GM12878 (cell line): ENCODE data around the gene ORC4. TPM values are rescaled to one million over a fixed set of nuclear protein-coding genes. Genes with fewer than 3 reads are reported as not detected.

ENCODE experiments used
- ATAC-seq: fragments of 200-7000 bp; cut with Tn5 transposase; 3 replicates; pipeline ENCODE4 v1.9.1; 2020; ENCODE audit warnings: mild to moderate bottlenecking, moderate library complexity
- BruUV-seq: library from RNA; stranded (reverse); fragments of 400-500 nt; replicated peaks from 2 replicates; lab custom pipeline; 2021; lab: Mats Ljungman, UMichigan
- CTCF ChIA-PET: fragments of 300-600 bp; sonication (Branson Sonifier 250); formaldehyde crosslinking; extraction: SDS; loops from one replicate; lab custom pipeline; 2021; ENCODE audit warnings: inconsistent platforms; lab: Yijun Ruan, JAX
- POLR2A ChIA-PET: fragments of 350-600 bp; formaldehyde crosslinking; extraction: SDS; loops from one replicate; lab custom pipeline; 2021; ENCODE audit warnings: inconsistent platforms; lab: Charles Lee
- RAD21 ChIA-PET: fragments of 300-600 bp; sonication (Branson Sonifier 250); formaldehyde crosslinking; loops from one replicate; lab custom pipeline; 2023; ENCODE audit warnings: antibody characterized with exemption; ENCODE audit not compliant: unreplicated experiment; lab: Charles Lee
- SMC1A ChIA-PET: fragments of 300-600 bp; sonication (Branson Sonifier 250); formaldehyde crosslinking; loops from one replicate; lab custom pipeline; 2023; ENCODE audit not compliant: unreplicated experiment, uncharacterized antibody; lab: Charles Lee
- DNase-seq: peaks from one replicate; pipeline ENCODE4 v3.0.0-alpha.2; 2011; ENCODE audit warnings: low read depth, low spot score
- FAIRE-seq: peaks from 3 replicates; lab custom pipeline; 2011; peaks lifted over from hg19 to GRCh38; lab: Jason Lieb, UNC
- H2AFZ ChIP-seq: 2 replicates; pipeline ENCODE4 v1.6.0; 2011; ENCODE audit warnings: low read depth, low read length, control low read depth; ENCODE audit not compliant: control insufficient read depth
- H3K27ac ChIP-seq: 2 replicates; pipeline ENCODE4 v1.5.1; 2011; ENCODE audit warnings: control low read depth; ENCODE audit not compliant: control insufficient read depth, insufficient read depth
- H3K27me3 ChIP-seq, 2 experiments: replicated peaks in 1 of 2; 2 replicates each; pipeline versions ENCODE4 v1.6.0 to v1.6.1; 2011; ENCODE audit warnings: low read length in 1 of 2; ENCODE audit not compliant: control insufficient read depth in 2 of 2, insufficient read depth in 2 of 2
- H3K36me3 ChIP-seq, 2 experiments: 2 replicates each; pipeline ENCODE4 v1.5.1; 2011; ENCODE audit warnings: low read length in 1 of 2; ENCODE audit not compliant: control insufficient read depth in 2 of 2, insufficient read depth in 2 of 2
- H3K4me1 ChIP-seq: 2 replicates; pipeline ENCODE4 v1.6.1; 2011; ENCODE audit warnings: mild to moderate bottlenecking, low read length, moderate library complexity, mixed read lengths; ENCODE audit not compliant: control insufficient read depth, insufficient read depth
- H3K4me2 ChIP-seq: 2 replicates; pipeline ENCODE4 v1.6.0; 2011; ENCODE audit warnings: control low read depth; ENCODE audit not compliant: control insufficient read depth, insufficient read depth
- H3K4me3 ChIP-seq: fragments of 200-600 bp; sonication (generic); 2 replicates; pipeline ENCODE4 v1.5.1; 2016
- H3K79me2 ChIP-seq: 2 replicates; pipeline ENCODE4 v1.6.0; 2011; ENCODE audit warnings: low read length; ENCODE audit not compliant: control insufficient read depth, insufficient read depth
- H3K9ac ChIP-seq: 2 replicates; pipeline ENCODE4 v1.8.0; 2011; ENCODE audit warnings: low read length, control low read depth, mixed read lengths; ENCODE audit not compliant: control insufficient read depth, insufficient read depth
- H3K9me3 ChIP-seq: replicated peaks from 3 replicates; pipeline ENCODE4 v1.5.1; 2011; ENCODE audit warnings: mild to moderate bottlenecking, low read length; ENCODE audit not compliant: control insufficient read depth, insufficient read depth
- H4K20me1 ChIP-seq: 2 replicates; pipeline ENCODE4 v1.6.0; 2011; ENCODE audit not compliant: control insufficient read depth, insufficient read depth
- BACH1 ChIP-seq: fragments of 450-650 bp; IDR thresholded peaks from 2 replicates; pipeline ENCODE4 v1.6.1; 2017; ENCODE audit warnings: mild to moderate bottlenecking, borderline replicate concordance
- CEBPB ChIP-seq, 2 experiments: fragments of 150-350 bp in 1 of 2; IDR thresholded peaks; 2 replicates each; pipeline ENCODE4 v1.6.1; 2012 to 2014; ENCODE audit warnings: low read depth in 2 of 2, low read length in 2 of 2, borderline replicate concordance in 1 of 2, inconsistent platforms in 1 of 2
- JUND ChIP-seq: IDR thresholded peaks from 2 replicates; pipeline ENCODE4 v1.6.1; 2012; ENCODE audit warnings: low read depth, mild to moderate bottlenecking, low read length, improper control_type of control experiment, moderate library complexity
- KDM1A ChIP-seq: fragments of 200-600 bp; sonication (generic); IDR thresholded peaks from 2 replicates; pipeline ENCODE4 v1.6.1; 2016; ENCODE audit warnings: borderline replicate concordance
- NBN ChIP-seq: fragments of 450-650 bp; IDR thresholded peaks from 2 replicates; pipeline ENCODE4 v1.6.1; 2016
- POLR2A ChIP-seq: IDR thresholded peaks from 2 replicates; pipeline ENCODE4 v1.6.1; 2011; ENCODE audit warnings: low read depth, mild to moderate bottlenecking, low read length
- TCF12 ChIP-seq: IDR thresholded peaks from 2 replicates; pipeline ENCODE4 v1.6.1; 2011; ENCODE audit warnings: low read depth, mild to moderate bottlenecking, low read length
- WGBS: methylation state at CpG from one replicate; pipeline ENCODE4 v1.1.6; 2016; ENCODE audit warnings: low lambda C conversion rate; ENCODE audit not compliant: insufficient replicate concordance, insufficient coverage; ENCODE audit errors: missing lambda C conversion rate; 5-methylcytosine and 5-hydroxymethylcytosine counted together
- in situ Hi-C: fragments of 300-500 bp; cut with MboI; formaldehyde crosslinking; loops from 9 replicates; pipeline ENCODE4 v1.14.3; 2018; ENCODE audit warnings: mixed read lengths
- intact Hi-C: fragments of 100-400 bp; cut with micrococcal nuclease; formaldehyde crosslinking; loops from one replicate; pipeline ENCODE4 v1.14.2; 2022; ENCODE audit not compliant: unreplicated experiment
- polyA plus RNA-seq, 11 experiments: library from polyadenylated mRNA; depleted of rRNA in 4 of 11; unstranded in 6 of 11; stranded (reverse) in 5 of 11; fragments of >200 nt; fragmentation: Nextera tagmentation in 4 of 11; fragmentation: Illumina TruSeq in 1 of 11; extraction: Ambion mirVana in 4 of 11; extraction: Trizol in 1 of 11; gene quantifications; 1 replicate in 1 of 11; 2 replicates in 10 of 11; pipeline versions ENCODE4 v1.2.1 to v1.2.3, GENCODE V29; 2011 to 2016; ENCODE audit warnings: inconsistent platforms in 2 of 11, missing spikeins in 2 of 11, low read depth in 1 of 11
- total RNA-seq, 4 experiments: library from RNA; depleted of rRNA in 3 of 4; stranded (reverse); fragments of >200 nt in 3 of 4; fragmentation: Illumina TruSeq in 1 of 4; extraction: Trizol in 1 of 4; gene quantifications; 2 replicates each; pipeline versions ENCODE4 v1.2.1 to v1.2.3, GENCODE V29; 2013 to 2021
- TF ChIP-seq, protein P1 (sequence below), 3 experiments: IDR thresholded peaks in 2 of 3; conservative IDR thresholded peaks in 1 of 3; 2 replicates each; pipeline ENCODE4 v1.5.1; 2011; ENCODE audit warnings: low read depth in 3 of 3, low read length in 3 of 3, mild to moderate bottlenecking in 3 of 3, control low read depth in 2 of 3, moderate library complexity in 2 of 3, inconsistent platforms in 1 of 3, mixed read lengths in 1 of 3; ENCODE audit not compliant: control insufficient read depth in 2 of 3, insufficient read depth in 1 of 3; ENCODE audit errors: extremely low read depth in 1 of 3

Gene ORC4
- total and polyA plus RNA-seq, 10 of the 15 experiments (the other 5 are each of a cell fraction or from before 2014, with no cell fraction given), result 25.7 to 71.3 (median 52.1) TPM

DNA sequence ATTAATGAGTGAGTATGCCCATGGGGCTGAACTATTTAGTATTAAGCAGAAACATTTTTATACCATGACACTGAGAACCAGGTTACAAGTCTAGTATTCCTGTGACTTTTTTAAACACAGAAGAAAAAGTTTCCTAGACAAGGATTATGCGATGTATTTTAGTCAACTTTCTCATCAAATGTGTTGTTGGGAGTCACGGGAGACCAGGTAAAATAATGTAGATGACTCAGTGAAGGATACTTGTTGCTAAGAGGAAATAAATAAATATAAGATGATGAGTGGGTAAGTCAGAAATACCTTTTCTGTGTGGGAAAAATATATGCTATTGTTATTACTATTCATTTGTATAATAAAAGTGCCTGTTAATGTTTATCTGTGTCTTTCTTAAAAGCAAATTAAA lies 23.8 kb upstream of the ORC4 start:
- no TSS peak for BruUV-seq
- H3K9me3 ChIP-seq, result peaks cover 4% of the 10 kb centered on the region; the same call in 2 of the 3 replicates
- ChIA-PET RAD21 (interaction anchor here (1.0 to 6.0 kb wide), 2 partner anchors 20 to 21 kb away, joined by 3 to 90 read pairs; partner anchors contain the start of genes MBD5 and ORC4), CTCF (interaction anchor here (2.1 kb wide), 1 partner anchor 22 kb away, joined by 6 read pairs; no protein-coding TSS in a partner anchor), POLR2A (interaction anchor here (1.2 kb wide), 1 partner anchor 20 kb away, joined by 3 read pairs; no protein-coding TSS in a partner anchor), SMC1A (interaction anchor here (0.8 to 6.1 kb wide), 2 partner anchors 18 to 465 kb away, joined by 3 to 177 read pairs; partner anchors contain the start of genes MBD5 and ORC4)
- peaks cover 4% of the 10 kb centered on the region for H3K79me2 ChIP-seq
- intact Hi-C loops (no loop called here), in situ Hi-C loops (no loop called here)
- TF ChIP-seq NBN (no peak), CEBPB (IDR thresholded peaks at IDR 0.05; ENCODE audit: borderline replicate concordance in 1 of 2, low read depth in 2 of 2, low read length in 2 of 2) (no peak), TCF12 (no peak), JUND (no peak), POLR2A (no peak), BACH1 (no peak), KDM1A (no peak)
- TF ChIP-seq, protein P1, sequence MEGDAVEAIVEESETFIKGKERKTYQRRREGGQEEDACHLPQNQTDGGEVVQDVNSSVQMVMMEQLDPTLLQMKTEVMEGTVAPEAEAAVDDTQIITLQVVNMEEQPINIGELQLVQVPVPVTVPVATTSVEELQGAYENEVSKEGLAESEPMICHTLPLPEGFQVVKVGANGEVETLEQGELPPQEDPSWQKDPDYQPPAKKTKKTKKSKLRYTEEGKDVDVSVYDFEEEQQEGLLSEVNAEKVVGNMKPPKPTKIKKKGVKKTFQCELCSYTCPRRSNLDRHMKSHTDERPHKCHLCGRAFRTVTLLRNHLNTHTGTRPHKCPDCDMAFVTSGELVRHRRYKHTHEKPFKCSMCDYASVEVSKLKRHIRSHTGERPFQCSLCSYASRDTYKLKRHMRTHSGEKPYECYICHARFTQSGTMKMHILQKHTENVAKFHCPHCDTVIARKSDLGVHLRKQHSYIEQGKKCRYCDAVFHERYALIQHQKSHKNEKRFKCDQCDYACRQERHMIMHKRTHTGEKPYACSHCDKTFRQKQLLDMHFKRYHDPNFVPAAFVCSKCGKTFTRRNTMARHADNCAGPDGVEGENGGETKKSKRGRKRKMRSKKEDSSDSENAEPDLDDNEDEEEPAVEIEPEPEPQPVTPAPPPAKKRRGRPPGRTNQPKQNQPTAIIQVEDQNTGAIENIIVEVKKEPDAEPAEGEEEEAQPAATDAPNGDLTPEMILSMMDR (IDR thresholded peaks at IDR 0.05 in 2 of 3, conservative IDR thresholded peaks at IDR 0.05 in 1 of 3; ENCODE audit: control insufficient read depth in 2 of 3, extremely low read depth in 1 of 3, insufficient read depth in 1 of 3, low read depth in 3 of 3, low read length in 3 of 3), result no peak
- H4K20me1 ChIP-seq, result no peaks in the 10 kb centered on the region
- no peak overlapping the region for H3K9ac ChIP-seq
- FAIRE-seq, result no peak
- no peak for DNase-seq
- H3K36me3 ChIP-seq, result no peaks in the 10 kb centered on the region
- H3K27me3 ChIP-seq, result no peaks in the 10 kb centered on the region
- no peak for ATAC-seq
- whole genome bisulfite sequencing, result 96% methylated on average over 2 of the region's 2 CpGs
- no peak overlapping the region for H3K4me3 ChIP-seq
- no peak overlapping the region for H3K27ac ChIP-seq
- no peak overlapping the region for H2AFZ ChIP-seq
- H3K4me1 ChIP-seq, result peaks cover 38% of the 10 kb centered on the region
- H3K4me2 ChIP-seq, result no peak overlapping the region
